CD8-positive, alpha-beta memory T cell (primary cell): Measurements from ENCODE around the gene KIF1B. TPM values are rescaled to one million over a fixed set of nuclear protein-coding genes. Genes with fewer than 3 reads are reported as not detected.
A peak's percentile ranks its signal among the peaks of the same experiment; 100 is the strongest.

ENCODE experiments used
- CTCF ChIA-PET: fragments of 350-600 bp; sonication (Branson Sonifier 250); formaldehyde crosslinking; loops from one replicate; lab custom pipeline; 2021; ENCODE audit warnings: antibody characterized with exemption; lab: Charles Lee
- POLR2A ChIA-PET: fragments of 350-600 bp; sonication (Branson Sonifier 250); formaldehyde crosslinking; loops from one replicate; lab custom pipeline; 2021; ENCODE audit warnings: antibody characterized with exemption; lab: Charles Lee
- DNase-seq, 5 donors: peaks; one replicate each; pipeline versions ENCODE4 v3.0.0 to v3.0.0-alpha.2; 2020 to 2022; ENCODE audit warnings: mixed read lengths in 1 of 5
- H3K27ac ChIP-seq: one replicate; pipeline ENCODE4 v1.7.0; 2013; ENCODE audit warnings: low read depth, mild to moderate bottlenecking, low read length, moderate library complexity
- H3K27me3 ChIP-seq: 2 replicates; pipeline ENCODE4 v1.7.0; 2013; ENCODE audit warnings: low read length, mild to moderate bottlenecking; ENCODE audit not compliant: insufficient read depth, poor library complexity, severe bottlenecking
- H3K36me3 ChIP-seq: 2 replicates; pipeline ENCODE4 v1.7.0; 2013; ENCODE audit warnings: mild to moderate bottlenecking, low read length, moderate library complexity; ENCODE audit not compliant: insufficient read depth
- H3K4me1 ChIP-seq: 2 replicates; pipeline ENCODE4 v1.7.0; 2013; ENCODE audit warnings: mild to moderate bottlenecking, low read length, moderate library complexity; ENCODE audit not compliant: insufficient read depth
- H3K4me3 ChIP-seq: 2 replicates; pipeline ENCODE4 v1.7.0; 2013; ENCODE audit warnings: mild to moderate bottlenecking, low read length
- H3K9me3 ChIP-seq: 2 replicates; pipeline ENCODE4 v1.7.0; 2013; ENCODE audit warnings: mild to moderate bottlenecking, low read length
- H3K27ac Mint-ChIP-seq, 8 donors: one replicate each; pipeline ENCODE4 v1.8.0; 2020 to 2021; ENCODE audit warnings: mixed read lengths in 8 of 8, mild to moderate bottlenecking in 6 of 8, inconsistent platforms in 3 of 8, moderate library complexity in 3 of 8
- H3K27me3 Mint-ChIP-seq, 2 donors: one replicate each; pipeline ENCODE4 v1.8.0; 2020 to 2021; ENCODE audit warnings: mixed read lengths in 2 of 2, mild to moderate bottlenecking in 1 of 2, moderate library complexity in 1 of 2
- H3K36me3 Mint-ChIP-seq, 3 donors: one replicate each; pipeline ENCODE4 v1.8.0; 2020 to 2021; ENCODE audit warnings: mixed read lengths in 3 of 3, inconsistent platforms in 1 of 3, mild to moderate bottlenecking in 1 of 3
- H3K4me1 Mint-ChIP-seq, 3 donors: one replicate each; pipeline ENCODE4 v1.8.0; 2020 to 2021; ENCODE audit warnings: mixed read lengths in 3 of 3, inconsistent platforms in 1 of 3, mild to moderate bottlenecking in 1 of 3
- H3K4me3 Mint-ChIP-seq, 7 donors: one replicate each; pipeline ENCODE4 v1.8.0; 2020 to 2021; ENCODE audit warnings: mixed read lengths in 7 of 7, mild to moderate bottlenecking in 6 of 7, moderate library complexity in 4 of 7, inconsistent platforms in 2 of 7
- H3K9me3 Mint-ChIP-seq, 5 donors: one replicate each; pipeline ENCODE4 v1.8.0; 2020 to 2022; ENCODE audit warnings: mixed read lengths in 5 of 5, mild to moderate bottlenecking in 3 of 5, moderate library complexity in 2 of 5, inconsistent platforms in 1 of 5
- polyA plus RNA-seq: library from polyadenylated mRNA; unstranded; fragments of 300-500 nt; fragmentation: Illumina TruSeq; gene quantifications from one replicate; pipeline ENCODE4 v1.2.3, GENCODE V29; 2021
- total RNA-seq, 2 experiments: library from RNA; stranded (reverse); gene quantifications; one replicate each; pipeline ENCODE4 v1.2.3, GENCODE V29; 2021

KIF1B gene
- total and polyA plus RNA-seq, 3 experiments from 2014 or later: 2.6 to 17.8 (median 17.5) TPM

- Mint-ChIP-seq H3K9me3 (no peaks in the 10 kb centered on the region), H3K4me3 (peak within 1 kb of the TSS; percentile 83 to 96 (median 89)), H3K36me3 (peaks cover 0 to 3% (median 0%) of the 10 kb centered on the region in 3 donors), H3K27me3 (peaks cover 0 to 1% of the 10 kb centered on the region in 2 donors), H3K4me1 (peaks cover 15 to 33% (median 21%) of the 10 kb centered on the region in 3 donors), H3K27ac (peak within 1 kb of the TSS; percentile 83 to 95 (median 90))
- H3K4me1 ChIP-seq: peaks cover 18% of the 10 kb centered on the region
- H3K27ac ChIP-seq: peak within 1 kb of the TSS; percentile 82
- CTCF ChIA-PET: interaction anchor here (0.8 to 3.6 kb wide), 21 partner anchors 8 to 1002 kb away, joined by 3 to 37 read pairs (median 4); partner anchors contain the start of genes KIF1B and PGD
- peak; percentile 83 to 94 (median 91) for DNase-seq
- no peaks in the 10 kb centered on the region for H3K27me3 ChIP-seq
- peak within 1 kb of the TSS; percentile 82 for H3K4me3 ChIP-seq
- POLR2A ChIA-PET: interaction anchor here (0.7 kb wide), 1 partner anchor 1287 kb away, joined by 4 read pairs; no protein-coding TSS in a partner anchor
- H3K9me3 ChIP-seq: no peaks in the 10 kb centered on the region
- H3K36me3 ChIP-seq: no peaks in the 10 kb centered on the region
Observed at GRCh38 chr1:10430216-10431069, 220.1 kb downstream of the KIF1B start, which contains the start of gene CENPS. Gene CENPS, plus strand, starts transcription at chr1:10430433. Its CDS starts 85 bp downstream, at chr1:10430518.

Other genes starting within 250 kb of the KIF1B start
- not detected for gene RBP7, start 213.3 kb upstream of the KIF1B start, total RNA-seq
- gene RBP7, start 213.3 kb upstream of the KIF1B start, polyA plus RNA-seq: not detected
- gene UBE4B, start 177.6 kb upstream of the KIF1B start, total RNA-seq: 10 to 100 TPM; 35.7 to 40.6 TPM
- 13.7 TPM for gene UBE4B, start 177.6 kb upstream of the KIF1B start, polyA plus RNA-seq
- 100 to 1,000 TPM; 115 to 116 TPM for gene PGD, start 188.5 kb downstream of the KIF1B start, total RNA-seq
- 42.4 TPM for gene PGD, start 188.5 kb downstream of the KIF1B start, polyA plus RNA-seq
- 10 to 100 TPM; 32.2 TPM for gene CENPS, start 219.9 kb downstream of the KIF1B start, total RNA-seq
- 9.7 TPM for gene CENPS, start 219.9 kb downstream of the KIF1B start, polyA plus RNA-seq
- gene CORT, start 239.5 kb downstream of the KIF1B start, total RNA-seq: under 1 TPM in 1 of 2 experiments, not detected in 1; 0.71 TPM
- gene CORT, start 239.5 kb downstream of the KIF1B start, polyA plus RNA-seq: not detected